Renal pelvis (tissue), 4 donors: ENCODE measurements around the gene EEPD1. TPM values are rescaled to one million over a fixed set of nuclear protein-coding genes. Genes with fewer than 3 reads are reported as not detected.
"Not testable (repeated sequence)": the region's sequence is repeated elsewhere in the genome, so short reads cannot be mapped to it uniquely, and the experiment has no call there.

Source experiments
- DNase-seq: peaks from one replicate; pipeline ENCODE4 v3.0.0-alpha.2; 2013
- polyA plus RNA-seq, 3 donors: library from polyadenylated mRNA; unstranded; fragments of 120-200 nt; gene quantifications; one replicate each; pipeline ENCODE4 v1.2.1, GENCODE V29; 2013; ENCODE audit not compliant: insufficient read length in 3 of 3

Gene EEPD1
- polyA plus RNA-seq, 3 donors = 5.4 to 8.4 (median 6.3) TPM

DNA sequence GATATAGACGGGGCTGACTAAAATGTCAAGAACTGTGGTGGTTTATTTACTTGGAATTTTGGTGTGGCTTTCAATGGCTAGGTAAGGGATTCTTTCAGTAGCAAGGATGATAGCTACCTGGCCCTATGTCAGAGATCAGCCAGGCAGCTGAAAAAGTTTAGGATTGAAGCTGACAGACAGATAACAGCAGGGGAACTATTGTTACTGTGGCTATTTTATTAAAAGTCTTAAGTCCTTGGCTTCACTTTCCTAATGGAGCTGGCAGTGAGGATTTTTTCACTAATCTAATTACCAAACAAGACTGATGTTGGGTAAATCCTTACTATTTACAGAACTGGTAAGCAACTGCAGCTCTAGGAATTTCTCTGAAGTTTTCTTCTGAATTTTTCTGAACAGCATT lies 164.2 kb downstream of the EEPD1 start:
- DNase-seq = no peak

DNA sequence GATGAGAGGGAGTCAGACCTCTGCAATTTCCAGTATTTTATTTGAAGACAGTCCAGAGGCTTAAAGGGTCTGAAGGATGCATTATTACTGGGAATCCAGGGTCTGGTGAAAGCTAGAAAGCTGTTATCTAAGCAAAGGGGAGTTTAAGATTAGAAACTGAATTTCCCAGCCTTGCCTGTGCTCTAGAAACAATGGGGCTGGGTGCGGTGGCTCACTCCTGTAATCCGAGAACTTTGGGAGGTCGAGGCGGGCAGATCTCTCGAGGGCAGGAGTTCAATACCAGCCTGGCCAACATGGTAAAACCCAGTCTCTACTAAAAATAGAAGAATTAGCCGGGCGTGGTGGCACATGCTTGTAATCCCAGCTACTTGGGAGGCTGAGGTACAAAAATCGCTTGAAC lies 165.1 kb downstream of the EEPD1 start:
- DNase-seq = no peak

DNA sequence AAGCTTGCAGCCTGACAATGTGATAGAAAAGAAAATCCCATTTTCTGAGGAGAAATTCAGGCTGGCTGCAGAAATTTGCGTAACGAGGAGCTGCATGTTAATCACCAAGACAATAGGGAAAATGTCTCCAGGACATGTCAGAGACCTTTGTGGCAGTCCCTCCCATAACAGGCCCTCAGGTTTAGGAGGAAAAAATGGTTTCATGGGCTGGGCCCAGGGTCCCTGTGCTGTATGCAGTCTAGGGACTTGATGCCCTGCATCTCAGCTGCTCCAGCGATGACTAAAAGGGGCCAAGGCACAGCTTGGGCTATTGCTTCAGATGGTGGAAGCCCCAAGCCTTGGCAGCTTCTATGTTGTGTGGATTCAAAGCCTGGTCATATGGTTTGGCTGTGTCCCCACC lies 168.2 kb downstream of the EEPD1 start:
- not testable (repeated sequence) for DNase-seq

DNA sequence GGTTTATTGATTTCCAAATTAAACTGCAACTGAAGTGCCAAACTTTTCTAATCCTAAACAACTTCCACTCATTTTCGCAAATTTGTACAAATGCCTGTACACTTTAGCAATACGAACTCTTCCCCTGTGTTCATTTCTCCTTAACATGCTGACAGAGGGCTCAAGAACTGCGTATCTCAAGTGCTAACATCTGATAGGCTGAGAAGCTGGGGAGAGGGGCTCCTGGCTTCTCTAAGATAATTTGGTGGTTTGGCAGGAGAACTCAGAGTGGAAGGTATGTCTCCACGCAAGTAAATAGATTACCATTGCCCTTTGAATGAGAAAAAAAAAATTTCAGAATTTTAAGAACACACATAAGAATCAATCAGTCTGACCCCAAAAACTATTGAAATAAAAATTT lies 183.3 kb downstream of the EEPD1 start:
- no peak for DNase-seq

DNA sequence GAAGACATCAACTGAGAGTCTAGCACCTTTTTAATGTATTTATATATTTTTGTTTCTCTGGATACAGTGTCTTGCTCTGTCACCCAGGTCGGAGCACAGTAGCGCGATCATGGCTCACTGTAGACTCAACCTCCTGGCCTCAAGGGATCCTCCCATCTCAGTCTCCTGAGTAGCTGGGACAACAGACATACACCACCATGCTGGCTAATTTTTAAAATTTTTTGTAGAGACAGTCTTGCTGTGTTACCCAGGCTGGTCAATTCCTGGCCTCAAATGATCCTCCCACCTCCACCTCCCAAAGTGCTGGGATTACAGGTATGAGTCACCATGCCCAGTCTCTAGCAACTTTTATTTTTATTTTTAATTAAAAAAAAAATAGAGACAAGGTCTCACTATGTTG lies 185.2 kb downstream of the EEPD1 start:
- no peak for DNase-seq

DNA sequence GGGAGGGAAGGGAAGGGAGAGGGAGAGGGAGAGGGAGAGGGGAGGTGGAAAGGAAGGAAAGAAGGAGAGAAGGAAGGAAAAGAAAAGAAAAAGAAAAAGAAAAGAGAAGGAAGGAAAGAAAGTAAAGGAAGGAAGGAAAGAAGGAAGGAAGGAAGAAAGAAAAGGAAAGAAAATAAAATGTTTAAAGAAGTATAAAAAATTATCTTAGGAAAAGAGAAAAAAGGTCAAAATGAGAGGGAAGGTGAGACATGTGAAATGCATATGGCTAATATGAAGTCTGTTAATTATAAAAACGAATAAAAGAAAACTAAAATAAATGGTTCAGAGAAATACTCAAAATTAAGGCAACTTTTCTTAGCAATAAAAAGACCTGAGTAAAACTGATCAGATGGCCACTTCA lies 190.5 kb downstream of the EEPD1 start:
- DNase-seq = no peak

DNA sequence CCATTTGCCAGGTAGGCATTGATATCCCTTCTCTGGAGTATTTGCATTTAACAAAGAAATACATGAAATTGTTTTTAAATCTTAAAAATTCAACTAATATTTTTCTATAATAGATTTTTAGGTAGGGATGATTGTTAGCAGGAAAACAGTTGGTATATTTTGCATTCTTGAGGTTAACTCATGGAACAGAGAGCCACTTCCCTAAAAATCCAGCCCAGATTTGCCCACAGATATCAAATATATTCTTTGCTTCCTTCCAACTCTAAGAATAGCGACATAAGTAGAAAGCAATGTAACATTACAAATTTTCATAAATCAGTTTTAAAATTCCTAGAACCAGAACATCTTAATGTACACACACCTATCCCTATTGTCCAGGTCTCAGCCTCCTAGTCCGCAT lies 191.6 kb downstream of the EEPD1 start:
- DNase-seq = no peak

DNA sequence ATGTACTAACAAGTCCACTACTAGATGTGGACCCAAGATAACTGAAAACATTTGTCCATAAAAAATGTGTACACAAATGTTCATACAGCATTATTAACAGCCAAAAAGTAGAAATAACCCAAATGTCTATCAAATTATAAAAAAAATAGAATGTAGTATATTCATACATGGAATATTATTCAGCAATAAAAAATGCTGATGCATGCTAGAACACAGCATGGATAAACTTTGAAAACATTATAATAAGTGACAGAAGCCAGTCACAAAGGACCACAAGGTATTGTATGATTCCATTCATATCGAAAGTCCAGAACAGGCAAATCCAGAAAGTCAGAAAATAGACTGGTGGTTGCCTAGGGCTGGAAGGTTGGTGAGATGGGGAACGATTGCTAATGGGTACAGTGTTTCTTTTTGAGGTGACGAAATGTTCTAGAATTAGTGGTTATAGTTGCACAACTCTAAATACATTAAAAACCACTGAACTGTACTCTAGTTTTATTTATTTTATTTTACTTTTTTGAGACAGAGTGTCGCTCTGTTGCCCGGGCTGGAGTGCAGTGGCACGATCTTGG lies 193.3 kb downstream of the EEPD1 start:
- no peak for DNase-seq

DNA sequence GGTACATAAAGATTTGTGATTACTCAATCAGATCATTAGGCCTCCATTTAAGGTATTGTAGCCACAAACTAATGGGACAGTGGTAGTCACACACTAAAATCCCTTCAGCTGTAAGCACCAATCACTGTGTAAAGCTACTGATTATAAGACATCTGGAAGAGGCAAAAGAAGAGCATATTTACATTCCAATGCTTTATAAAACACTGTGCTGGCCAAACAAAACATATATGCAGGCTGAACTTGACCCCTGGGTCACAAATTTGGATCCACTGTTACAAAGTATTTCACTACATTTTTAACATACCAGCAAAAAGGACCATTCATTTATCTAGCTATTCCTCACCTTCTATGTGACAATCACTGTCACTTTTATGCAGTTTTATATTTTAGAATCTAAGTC lies 195.2 kb downstream of the EEPD1 start:
- DNase-seq = peak; percentile 39

DNA sequence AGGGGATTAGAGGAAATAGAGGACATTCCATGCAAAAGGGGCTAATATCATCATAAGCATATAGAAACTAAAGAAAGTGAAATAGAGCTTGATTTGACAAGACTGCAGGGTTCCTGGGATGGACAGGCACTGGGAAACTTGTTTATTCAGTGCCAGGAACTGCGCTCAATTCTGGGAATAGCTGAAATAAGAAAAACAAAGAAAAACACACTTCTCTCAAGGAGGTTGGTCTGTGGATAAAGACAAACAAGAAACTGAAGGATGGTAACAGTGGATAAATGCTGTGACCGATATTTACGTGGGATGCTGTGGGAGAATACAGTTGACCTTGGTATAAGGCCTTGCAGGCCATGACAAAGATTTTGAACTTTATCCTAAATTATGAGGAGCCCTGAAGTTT lies 195.7 kb downstream of the EEPD1 start:
- no peak for DNase-seq

DNA sequence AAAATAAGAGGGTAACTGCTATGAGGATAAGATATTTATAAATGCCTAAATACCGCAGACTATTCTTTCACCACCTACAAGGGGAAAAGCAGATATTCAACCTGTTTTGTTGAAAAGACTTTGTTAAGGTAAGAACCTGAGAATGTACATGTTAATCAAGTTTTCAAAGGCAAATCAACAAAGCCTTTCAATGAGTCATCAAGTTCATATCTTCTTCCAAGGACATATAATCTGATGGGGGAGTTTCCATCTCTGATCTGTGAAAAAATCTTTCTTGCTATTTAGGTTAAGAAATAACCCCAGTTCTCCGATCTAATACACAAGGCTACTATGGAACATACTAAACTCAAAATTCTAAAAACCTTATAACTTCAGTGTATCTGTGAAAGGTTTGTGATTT lies 196.6 kb downstream of the EEPD1 start:
- no peak for DNase-seq

Other genes with a start within 250 kb of the EEPD1 start
- gene ANLN, start 236.6 kb downstream of the EEPD1 start, polyA plus RNA-seq = 10 to 100 TPM; 24.2 to 31.6 (median 27.7) TPM